Measurements from ENCODE around the gene ACSF2.

ACSF2 gene

DNA sequence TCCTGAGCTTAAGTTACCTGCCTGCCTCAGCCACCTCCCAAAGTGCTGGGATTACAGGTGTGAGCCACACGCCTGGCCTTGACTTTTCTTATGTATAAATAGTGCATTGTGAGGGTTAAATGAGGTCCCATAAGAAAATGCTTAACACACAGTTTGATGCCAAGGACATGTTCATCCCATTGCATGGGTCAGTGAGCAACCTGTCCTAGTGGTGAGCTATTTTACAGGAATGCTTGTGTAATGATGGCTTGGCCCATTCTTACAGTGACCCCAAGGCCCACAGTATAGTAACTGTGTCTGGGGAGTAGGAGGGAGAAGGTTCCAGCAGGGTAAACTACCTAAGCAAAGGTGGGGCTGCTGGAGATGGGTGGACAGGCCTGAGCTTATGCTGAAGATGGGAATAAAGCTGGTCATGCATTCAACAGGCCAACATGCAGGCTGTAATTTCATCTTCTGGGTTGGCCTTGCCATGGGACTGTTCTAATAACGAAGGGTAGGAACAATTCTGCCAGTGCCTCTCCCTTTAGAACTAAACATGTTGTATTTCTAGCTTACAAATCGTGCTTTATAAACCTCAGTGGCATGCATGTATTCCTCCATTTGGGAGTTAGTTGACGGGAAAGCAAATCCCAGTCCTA is 6.2 kb downstream of the ACSF2 start:
- TF ChIP-seq SPI1 (IDR thresholded peaks at IDR 0.05; ENCODE audit: borderline replicate concordance, low read depth) (no peak), GABPA (IDR thresholded peaks at IDR 0.05; ENCODE audit: low read depth) (no peak), POLR2AphosphoS5 (IDR thresholded peaks at IDR 0.05; ENCODE audit: low read depth) (no peak)
- TF ChIP-seq, protein P1, sequence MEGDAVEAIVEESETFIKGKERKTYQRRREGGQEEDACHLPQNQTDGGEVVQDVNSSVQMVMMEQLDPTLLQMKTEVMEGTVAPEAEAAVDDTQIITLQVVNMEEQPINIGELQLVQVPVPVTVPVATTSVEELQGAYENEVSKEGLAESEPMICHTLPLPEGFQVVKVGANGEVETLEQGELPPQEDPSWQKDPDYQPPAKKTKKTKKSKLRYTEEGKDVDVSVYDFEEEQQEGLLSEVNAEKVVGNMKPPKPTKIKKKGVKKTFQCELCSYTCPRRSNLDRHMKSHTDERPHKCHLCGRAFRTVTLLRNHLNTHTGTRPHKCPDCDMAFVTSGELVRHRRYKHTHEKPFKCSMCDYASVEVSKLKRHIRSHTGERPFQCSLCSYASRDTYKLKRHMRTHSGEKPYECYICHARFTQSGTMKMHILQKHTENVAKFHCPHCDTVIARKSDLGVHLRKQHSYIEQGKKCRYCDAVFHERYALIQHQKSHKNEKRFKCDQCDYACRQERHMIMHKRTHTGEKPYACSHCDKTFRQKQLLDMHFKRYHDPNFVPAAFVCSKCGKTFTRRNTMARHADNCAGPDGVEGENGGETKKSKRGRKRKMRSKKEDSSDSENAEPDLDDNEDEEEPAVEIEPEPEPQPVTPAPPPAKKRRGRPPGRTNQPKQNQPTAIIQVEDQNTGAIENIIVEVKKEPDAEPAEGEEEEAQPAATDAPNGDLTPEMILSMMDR (IDR thresholded peaks at IDR 0.05; ENCODE audit: insufficient read depth, low read length) = no peak
- TF ChIP-seq, protein P2, sequence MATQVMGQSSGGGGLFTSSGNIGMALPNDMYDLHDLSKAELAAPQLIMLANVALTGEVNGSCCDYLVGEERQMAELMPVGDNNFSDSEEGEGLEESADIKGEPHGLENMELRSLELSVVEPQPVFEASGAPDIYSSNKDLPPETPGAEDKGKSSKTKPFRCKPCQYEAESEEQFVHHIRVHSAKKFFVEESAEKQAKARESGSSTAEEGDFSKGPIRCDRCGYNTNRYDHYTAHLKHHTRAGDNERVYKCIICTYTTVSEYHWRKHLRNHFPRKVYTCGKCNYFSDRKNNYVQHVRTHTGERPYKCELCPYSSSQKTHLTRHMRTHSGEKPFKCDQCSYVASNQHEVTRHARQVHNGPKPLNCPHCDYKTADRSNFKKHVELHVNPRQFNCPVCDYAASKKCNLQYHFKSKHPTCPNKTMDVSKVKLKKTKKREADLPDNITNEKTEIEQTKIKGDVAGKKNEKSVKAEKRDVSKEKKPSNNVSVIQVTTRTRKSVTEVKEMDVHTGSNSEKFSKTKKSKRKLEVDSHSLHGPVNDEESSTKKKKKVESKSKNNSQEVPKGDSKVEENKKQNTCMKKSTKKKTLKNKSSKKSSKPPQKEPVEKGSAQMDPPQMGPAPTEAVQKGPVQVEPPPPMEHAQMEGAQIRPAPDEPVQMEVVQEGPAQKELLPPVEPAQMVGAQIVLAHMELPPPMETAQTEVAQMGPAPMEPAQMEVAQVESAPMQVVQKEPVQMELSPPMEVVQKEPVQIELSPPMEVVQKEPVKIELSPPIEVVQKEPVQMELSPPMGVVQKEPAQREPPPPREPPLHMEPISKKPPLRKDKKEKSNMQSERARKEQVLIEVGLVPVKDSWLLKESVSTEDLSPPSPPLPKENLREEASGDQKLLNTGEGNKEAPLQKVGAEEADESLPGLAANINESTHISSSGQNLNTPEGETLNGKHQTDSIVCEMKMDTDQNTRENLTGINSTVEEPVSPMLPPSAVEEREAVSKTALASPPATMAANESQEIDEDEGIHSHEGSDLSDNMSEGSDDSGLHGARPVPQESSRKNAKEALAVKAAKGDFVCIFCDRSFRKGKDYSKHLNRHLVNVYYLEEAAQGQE (IDR thresholded peaks at IDR 0.05; ENCODE audit: insufficient replicate concordance, low read depth) = no peak
- no peak overlapping the region for H3K4me3 ChIP-seq (replicated peaks; ENCODE audit: insufficient read depth, low read length)
- peaks cover 3% of the 10 kb centered on the region for H3K27me3 ChIP-seq (ENCODE audit: insufficient read depth, poor library complexity, severe bottlenecking)
- no peak overlapping the region for H3K27ac ChIP-seq (replicated peaks)
- no peak for DNase-seq (ENCODE audit: low read depth in 1 of 2, low spot score in 1 of 2)

DNA sequence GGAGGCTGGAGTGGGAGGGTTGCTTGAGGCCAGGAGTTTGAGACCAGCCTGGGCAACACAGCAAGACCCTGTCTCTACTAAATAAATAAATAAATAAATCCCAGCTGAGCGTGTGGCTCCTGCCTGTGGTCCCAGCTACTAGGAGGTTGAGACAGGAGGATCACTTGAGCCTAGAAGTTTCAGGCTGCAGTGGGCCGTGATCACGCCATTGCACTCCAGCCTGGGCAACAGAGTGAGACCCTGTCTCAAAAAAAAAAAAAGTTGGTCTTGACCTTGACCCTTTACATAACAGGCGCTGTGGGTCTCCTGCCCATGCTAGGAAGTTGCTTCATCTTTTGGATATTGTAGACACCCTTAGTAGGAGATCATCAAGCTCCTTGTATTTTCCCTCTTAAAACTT is 11.4 kb downstream of the ACSF2 start:
- no peaks in the 10 kb centered on the region for H3K27me3 ChIP-seq (ENCODE audit: insufficient read depth, poor library complexity, severe bottlenecking)
- no peak overlapping the region for H3K27ac ChIP-seq (replicated peaks)
- TF ChIP-seq GABPA (IDR thresholded peaks at IDR 0.05; ENCODE audit: low read depth) (no peak), POLR2AphosphoS5 (IDR thresholded peaks at IDR 0.05; ENCODE audit: low read depth) (no peak)
- no peak overlapping the region for H3K4me3 ChIP-seq (replicated peaks; ENCODE audit: insufficient read depth, low read length)
- DNase-seq (ENCODE audit: low read depth in 1 of 2, low spot score in 1 of 2) = no peak

DNA sequence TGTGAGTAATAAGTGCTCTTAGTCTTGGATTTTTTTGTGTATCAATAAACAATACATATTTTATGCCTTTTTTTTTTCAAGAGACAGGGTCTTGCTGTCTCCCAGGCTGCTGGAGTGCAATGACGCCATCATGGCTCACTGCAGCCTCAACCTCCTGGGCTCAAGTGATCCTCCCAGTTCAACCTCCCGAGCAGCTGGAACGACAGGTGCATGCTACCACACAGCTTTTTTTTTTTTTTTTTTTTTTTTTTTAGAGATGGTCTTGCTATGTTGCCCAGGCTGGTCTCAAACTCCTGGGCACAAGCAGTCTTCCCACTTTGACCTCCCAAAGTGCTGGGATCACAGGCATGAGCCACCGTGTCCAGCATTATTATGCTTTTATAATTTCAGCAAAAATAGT is 13.0 kb downstream of the ACSF2 start:
- Histone ChIP-seq H3K4me3 (replicated peaks; ENCODE audit: insufficient read depth, low read length) (no peak overlapping the region), H3K27ac (replicated peaks) (no peak overlapping the region), H3K27me3 (ENCODE audit: insufficient read depth, poor library complexity, severe bottlenecking) (no peaks in the 10 kb centered on the region)
- DNase-seq (ENCODE audit: low read depth in 1 of 2, low spot score in 1 of 2) = no peak
- TF ChIP-seq, protein P2 (IDR thresholded peaks at IDR 0.05; ENCODE audit: insufficient replicate concordance, low read depth) = no peak
- TF ChIP-seq POLR2AphosphoS5 (IDR thresholded peaks at IDR 0.05; ENCODE audit: low read depth) (no peak), SPI1 (IDR thresholded peaks at IDR 0.05; ENCODE audit: borderline replicate concordance, low read depth) (no peak), GABPA (IDR thresholded peaks at IDR 0.05; ENCODE audit: low read depth) (no peak)
- TF ChIP-seq, protein P1 (IDR thresholded peaks at IDR 0.05; ENCODE audit: insufficient read depth, low read length) = no peak

DNA sequence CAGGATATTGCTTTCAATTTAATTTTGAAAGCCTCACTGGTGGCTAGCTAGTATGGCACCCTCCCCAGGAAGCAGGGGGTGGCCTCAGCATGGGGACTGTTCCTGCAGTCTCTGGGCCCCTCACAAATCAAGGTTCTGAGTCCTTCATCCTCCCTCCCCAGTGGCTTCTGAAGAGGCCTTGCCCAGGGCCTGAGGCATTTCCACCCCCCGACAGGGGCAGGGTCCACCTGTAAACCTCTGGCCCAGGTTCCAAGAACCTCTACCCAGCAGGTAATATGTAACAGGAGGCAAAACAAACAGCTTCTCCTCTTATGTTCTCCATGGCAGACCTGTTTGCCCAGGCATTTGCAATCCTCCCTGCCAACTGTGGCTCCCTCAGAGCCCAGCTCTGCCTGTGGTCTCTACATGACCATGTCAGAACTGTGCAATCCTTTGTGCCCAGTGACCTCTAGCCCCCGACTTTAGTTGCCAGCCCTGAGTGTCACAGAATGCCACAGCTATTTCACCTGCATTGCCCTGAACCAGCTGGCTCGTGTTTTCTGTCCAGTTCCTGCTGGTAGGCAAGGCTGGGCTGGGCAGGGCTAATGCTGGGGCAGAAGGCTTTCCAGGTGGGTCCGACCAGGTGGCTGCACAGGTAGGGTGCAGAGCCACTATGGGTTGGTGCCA is 14.3 kb downstream of the ACSF2 start:
- no peak for TF ChIP-seq SPI1 (IDR thresholded peaks at IDR 0.05; ENCODE audit: borderline replicate concordance, low read depth)
- no peak for TF ChIP-seq GABPA (IDR thresholded peaks at IDR 0.05; ENCODE audit: low read depth)
- no peak for TF ChIP-seq POLR2AphosphoS5 (IDR thresholded peaks at IDR 0.05; ENCODE audit: low read depth)
- TF ChIP-seq, protein P1 (IDR thresholded peaks at IDR 0.05; ENCODE audit: insufficient read depth, low read length) = no peak
- TF ChIP-seq, protein P2 (IDR thresholded peaks at IDR 0.05; ENCODE audit: insufficient replicate concordance, low read depth) = no peak
- Histone ChIP-seq H3K27me3 (ENCODE audit: insufficient read depth, poor library complexity, severe bottlenecking) (no peaks in the 10 kb centered on the region), H3K27ac (replicated peaks) (no peak overlapping the region), H3K4me3 (replicated peaks; ENCODE audit: insufficient read depth, low read length) (no peak overlapping the region)
- DNase-seq (ENCODE audit: low read depth in 1 of 2, low spot score in 1 of 2) = no peak
